ENCODE data around the gene IFNLR1.
"Not testable (repeated sequence)": the region's sequence is repeated elsewhere in the genome, so short reads cannot be mapped to it uniquely, and the experiment has no call there.

The IFNLR1 gene

GRCh38 chr1:24186993-24187790 is at the start of gene IFNLR1:
IFNLR1 (minus strand) TSS chr1:24187289; CDS start chr1:24187248, 41 bp downstream.
- peak; percentile 35 for DNase-seq (ENCODE audit: low read depth, low spot score)

- no peak for DNase-seq (ENCODE audit: low read depth, low spot score)
Observed at GRCh38 chr1:24235921-24236788, 49.1 kb upstream of the IFNLR1 start.

GRCh38 chr1:24233684-24234600 is 46.9 kb upstream of the IFNLR1 start:
- no peak for DNase-seq (ENCODE audit: low read depth, low spot score)

GRCh38 chr1:24231701-24232100 is 44.6 kb upstream of the IFNLR1 start:
- no peak for DNase-seq (ENCODE audit: low read depth, low spot score)

DNA sequence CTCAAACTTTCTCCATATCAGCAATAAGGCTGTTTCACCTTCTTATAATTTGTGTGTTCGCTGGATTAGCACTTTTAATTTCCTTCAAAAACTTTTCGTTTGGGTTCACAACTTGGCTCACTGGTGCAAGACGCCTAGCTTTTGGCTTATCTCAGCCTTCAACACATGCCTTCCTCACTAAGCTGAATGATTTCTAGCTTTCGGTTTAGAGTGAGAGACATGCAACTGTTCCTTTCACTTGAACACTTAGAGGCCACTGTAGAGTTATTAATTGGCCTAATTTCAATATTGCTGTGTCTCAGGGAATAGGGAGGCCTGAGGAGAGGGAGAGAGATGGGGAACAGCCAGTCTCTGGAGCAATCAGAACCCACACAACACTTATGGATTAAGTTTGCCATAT is 41.2 kb upstream of the IFNLR1 start:
- no peak for DNase-seq (ENCODE audit: low read depth, low spot score)

DNA sequence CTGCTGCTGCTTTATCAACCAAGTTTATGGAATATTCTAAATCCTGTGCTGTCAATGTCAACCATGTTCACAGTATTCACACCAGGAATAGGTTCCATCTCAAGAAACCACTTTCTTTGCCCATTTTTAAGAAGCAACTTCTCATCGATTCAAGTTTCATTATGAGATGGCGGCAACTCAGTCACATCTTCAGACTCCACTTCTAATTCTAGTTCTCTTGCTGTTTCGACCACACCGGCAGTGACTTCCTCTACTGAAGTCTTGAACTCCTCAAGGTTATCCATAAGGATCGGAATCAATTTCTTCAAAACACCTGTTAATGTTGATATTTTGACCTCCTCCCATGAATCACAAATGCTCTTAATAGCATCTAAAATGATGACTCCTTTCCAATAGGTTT is 39.7 kb upstream of the IFNLR1 start:
- no peak for DNase-seq (ENCODE audit: low read depth, low spot score)

GRCh38 chr1:24224761-24225160 is 37.7 kb upstream of the IFNLR1 start:
- DNase-seq (ENCODE audit: low read depth, low spot score): no peak

- no peak for DNase-seq (ENCODE audit: low read depth, low spot score)
Observed at GRCh38 chr1:24224086-24224485, 37.0 kb upstream of the IFNLR1 start.

- no peak for DNase-seq (ENCODE audit: low read depth, low spot score)
Observed at GRCh38 chr1:24222793-24223192, 35.7 kb upstream of the IFNLR1 start.

DNA sequence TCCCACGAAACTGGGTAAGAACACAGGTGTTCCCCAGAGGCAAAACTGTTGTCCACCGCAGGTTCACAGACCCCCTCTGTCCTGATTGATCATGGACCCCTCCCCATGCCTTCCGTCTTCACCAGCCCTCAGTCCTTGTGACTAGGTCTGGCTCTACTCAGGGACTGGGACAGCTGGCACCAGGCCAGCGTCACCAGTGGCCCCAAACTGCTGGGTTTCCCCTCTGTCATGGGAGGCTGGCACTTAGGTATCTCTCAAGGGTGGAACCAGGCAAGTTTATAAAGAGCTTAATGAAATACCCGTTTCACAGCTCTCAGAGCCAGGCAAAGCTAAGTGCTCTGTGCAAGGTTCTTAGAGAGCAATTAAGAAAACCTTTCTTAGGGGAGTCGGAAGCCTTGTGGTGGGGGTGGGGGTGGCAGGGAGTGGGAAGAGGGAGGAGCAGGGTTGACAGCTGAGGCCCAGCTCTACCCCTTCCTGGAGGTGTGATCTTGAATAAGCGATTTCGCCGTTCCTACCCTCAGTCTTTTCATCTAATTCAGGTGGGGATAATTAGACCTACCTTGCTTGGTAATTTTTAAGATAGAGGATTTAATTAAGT is 35.0 kb upstream of the IFNLR1 start:
- no peak for DNase-seq (ENCODE audit: low read depth, low spot score)

DNA sequence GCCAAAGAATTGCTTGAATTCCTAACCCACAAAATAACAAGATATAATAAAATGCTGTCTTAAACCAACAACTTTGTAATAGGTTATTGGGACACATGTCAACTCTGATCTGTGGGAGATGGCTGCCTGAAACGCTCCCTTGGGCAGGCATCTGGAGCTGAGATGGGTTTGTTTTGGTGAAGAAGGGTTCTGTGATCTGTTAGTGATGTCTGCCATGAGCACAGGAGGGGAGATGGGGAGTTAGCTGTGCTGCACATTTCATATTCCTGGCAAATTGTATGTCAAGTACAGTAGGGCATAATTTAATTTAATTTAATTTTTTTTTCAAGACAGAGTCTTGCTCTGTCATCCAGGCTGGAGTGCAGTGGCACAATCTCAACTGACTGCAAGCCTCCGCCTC is 34.2 kb upstream of the IFNLR1 start:
- no peak for DNase-seq (ENCODE audit: low read depth, low spot score)

GRCh38 chr1:24216276-24217074 is 29.4 kb upstream of the IFNLR1 start:
- no peak for DNase-seq (ENCODE audit: low read depth, low spot score)

- no peak for DNase-seq (ENCODE audit: low read depth, low spot score)
Observed at GRCh38 chr1:24215226-24215814, 28.2 kb upstream of the IFNLR1 start.

DNA sequence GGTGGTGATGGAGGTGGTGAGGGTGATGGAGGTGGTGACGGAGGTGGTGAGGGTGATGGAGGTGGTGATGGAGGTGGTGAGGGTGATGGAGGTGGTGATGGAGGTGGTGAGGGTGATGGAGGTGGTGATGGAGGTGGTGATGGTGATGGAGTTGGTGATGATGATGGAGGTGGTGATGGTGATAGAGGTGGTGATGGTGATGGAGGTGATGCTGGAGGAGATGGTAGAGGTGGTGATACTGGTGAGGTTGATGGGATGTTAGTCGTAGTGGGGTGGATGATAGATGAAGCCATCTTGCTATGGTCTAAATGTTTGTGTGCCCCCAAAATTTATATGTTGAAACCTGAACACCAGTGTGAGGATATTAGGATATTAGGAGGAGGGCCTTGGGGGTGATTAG is 25.3 kb upstream of the IFNLR1 start:
- no peak for DNase-seq (ENCODE audit: low read depth, low spot score)

DNA sequence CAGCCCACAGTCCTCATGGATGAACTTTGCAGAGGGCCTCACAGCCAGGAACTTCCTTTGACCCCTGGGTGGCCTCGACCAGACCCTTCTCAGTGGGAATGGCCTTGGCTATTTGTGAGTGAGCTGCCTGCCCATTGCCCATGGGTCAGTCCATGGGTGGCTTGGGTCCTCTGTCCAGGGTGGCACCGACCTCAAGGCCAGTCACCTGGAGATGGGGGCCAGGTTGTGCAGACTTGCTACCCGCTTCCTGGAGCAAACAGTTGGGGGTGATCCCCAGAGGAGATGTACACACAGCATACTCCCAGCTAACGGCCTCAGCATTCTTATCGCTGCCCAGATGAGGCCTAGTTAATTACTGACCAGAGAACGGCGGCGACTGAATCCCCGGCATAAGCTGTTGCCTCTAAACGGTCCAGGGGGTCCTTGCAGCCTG is 23.1 kb upstream of the IFNLR1 start:
- no peak for DNase-seq (ENCODE audit: low read depth, low spot score)

DNA sequence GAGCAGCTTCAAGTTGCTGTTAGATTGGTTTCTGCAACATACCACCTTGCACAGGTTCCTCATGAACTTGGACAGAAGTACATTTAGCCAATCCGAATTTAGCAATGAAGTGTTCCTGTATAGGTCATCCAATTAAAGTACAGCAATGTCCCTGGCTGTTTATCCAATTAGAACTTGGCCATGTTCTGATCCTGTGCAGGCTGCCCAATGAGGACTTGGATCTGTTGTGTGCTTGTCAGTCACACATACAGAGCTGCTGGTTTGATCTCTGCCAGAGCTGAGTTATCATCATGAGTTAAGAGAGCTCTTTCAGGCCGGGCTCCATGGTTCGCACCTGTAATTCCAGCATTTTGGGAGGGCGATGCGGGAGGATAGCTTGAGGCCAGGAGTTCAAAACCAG is 22.0 kb upstream of the IFNLR1 start:
- DNase-seq (ENCODE audit: low read depth, low spot score): no peak

- DNase-seq (ENCODE audit: low read depth, low spot score): no peak
Observed at GRCh38 chr1:24207709-24208108, 20.6 kb upstream of the IFNLR1 start.

GRCh38 chr1:24207395-24207687 is 20.3 kb upstream of the IFNLR1 start:
- DNase-seq (ENCODE audit: low read depth, low spot score): not testable (repeated sequence)

GRCh38 chr1:24206516-24207394 is 19.7 kb upstream of the IFNLR1 start:
- DNase-seq (ENCODE audit: low read depth, low spot score): no peak

Data from activated CD4-positive, CD25-positive, alpha-beta regulatory T cell treated with anti-CD3 and anti-CD28 coated beads, Interleukin-2, amount 50 U/mL, for 16 hours (primary cell).